ENCODE measurements around the gene SLC35B2. TPM values are rescaled to one million over a fixed set of nuclear protein-coding genes. Genes with fewer than 3 reads are reported as not detected.

Gene SLC35B2
- total and polyA plus RNA-seq, 10 of the 15 experiments (the other 5 are each of a cell fraction or from before 2014, with no cell fraction given): 11.3 to 45.4 (median 33.8) TPM

GRCh38 chr6:44214307-44214706 is 43.0 kb downstream of the SLC35B2 start:
- no peaks in the 10 kb centered on the region for H3K9me3 ChIP-seq (replicated peaks; ENCODE audit: control insufficient read depth, insufficient read depth, low read length)
- H3K4me1 ChIP-seq (ENCODE audit: control insufficient read depth, insufficient read depth, low read length): peaks cover 23% of the 10 kb centered on the region
- ChIA-PET CTCF (interaction anchor here (0.9 to 2.7 kb wide), 3 partner anchors 11 to 42 kb away, joined by 3 to 9 read pairs (median 9); no protein-coding TSS in a partner anchor), SMC1A (ENCODE audit: uncharacterized antibody, unreplicated experiment) (no interaction called here), POLR2A (no interaction called here), RAD21 (ENCODE audit: unreplicated experiment) (no interaction called here)
- no peak overlapping the region for H3K27ac ChIP-seq (ENCODE audit: control insufficient read depth, insufficient read depth)
- BruUV-seq (replicated peaks): no TSS peak
- no peak overlapping the region for H2AFZ ChIP-seq (ENCODE audit: control insufficient read depth, low read depth, low read length)
- intact Hi-C loops (cut with micrococcal nuclease; ENCODE audit: unreplicated experiment) (no loop called here), in situ Hi-C loops (cut with MboI) (no loop called here)
- WGBS (ENCODE audit: insufficient coverage, insufficient replicate concordance, low lambda C conversion rate, missing lambda C conversion rate): 91% methylated on average over 6 of the region's 6 CpGs
- no peaks in the 10 kb centered on the region for H3K36me3 ChIP-seq (ENCODE audit: control insufficient read depth in 2 of 2, insufficient read depth in 2 of 2, low read length in 1 of 2)
- no peak for TF ChIP-seq CHD2 (IDR thresholded peaks at IDR 0.05; ENCODE audit: borderline replicate concordance, low read depth, low read length)
- TF ChIP-seq, protein P1, sequence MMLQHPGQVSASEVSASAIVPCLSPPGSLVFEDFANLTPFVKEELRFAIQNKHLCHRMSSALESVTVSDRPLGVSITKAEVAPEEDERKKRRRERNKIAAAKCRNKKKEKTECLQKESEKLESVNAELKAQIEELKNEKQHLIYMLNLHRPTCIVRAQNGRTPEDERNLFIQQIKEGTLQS (IDR thresholded peaks at IDR 0.05; ENCODE audit: borderline replicate concordance, extremely low read depth, low read depth, low read length): no peak
- TF ChIP-seq SIX5 (IDR thresholded peaks at IDR 0.05; ENCODE audit: low read depth, low read length, severe bottlenecking): no peak
- TF ChIP-seq HSF1 (IDR thresholded peaks at IDR 0.05; ENCODE audit: low read depth, low read length): no peak
- TF ChIP-seq RELA (IDR thresholded peaks at IDR 0.05; ENCODE audit: borderline replicate concordance, partially characterized antibody): no peak
- TF ChIP-seq RCOR1 (conservative IDR thresholded peaks at IDR 0.05; ENCODE audit: low read depth, low read length): no peak
- TF ChIP-seq TCF7 (IDR thresholded peaks at IDR 0.05; ENCODE audit: borderline replicate concordance): no peak
- TF ChIP-seq BCL11A (IDR thresholded peaks at IDR 0.05; ENCODE audit: low read depth, low read length): no peak
- no peak for TF ChIP-seq ZNF274 (IDR thresholded peaks at IDR 0.05; ENCODE audit: insufficient read depth, insufficient read length)
- no peak for TF ChIP-seq EP300 (IDR thresholded peaks at IDR 0.05; ENCODE audit: borderline replicate concordance in 1 of 2, control insufficient read depth in 1 of 2, low read depth in 2 of 2, low read length in 2 of 2)
- no peak for TF ChIP-seq CEBPZ (IDR thresholded peaks at IDR 0.05; ENCODE audit: low read depth, low read length)
- no peak for TF ChIP-seq NBN (IDR thresholded peaks at IDR 0.05)
- TF ChIP-seq IKZF1 (conservative IDR thresholded peaks at IDR 0.05): no peak
- TF ChIP-seq, protein P2, sequence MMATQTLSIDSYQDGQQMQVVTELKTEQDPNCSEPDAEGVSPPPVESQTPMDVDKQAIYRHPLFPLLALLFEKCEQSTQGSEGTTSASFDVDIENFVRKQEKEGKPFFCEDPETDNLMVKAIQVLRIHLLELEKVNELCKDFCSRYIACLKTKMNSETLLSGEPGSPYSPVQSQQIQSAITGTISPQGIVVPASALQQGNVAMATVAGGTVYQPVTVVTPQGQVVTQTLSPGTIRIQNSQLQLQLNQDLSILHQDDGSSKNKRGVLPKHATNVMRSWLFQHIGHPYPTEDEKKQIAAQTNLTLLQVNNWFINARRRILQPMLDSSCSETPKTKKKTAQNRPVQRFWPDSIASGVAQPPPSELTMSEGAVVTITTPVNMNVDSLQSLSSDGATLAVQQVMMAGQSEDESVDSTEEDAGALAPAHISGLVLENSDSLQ (IDR thresholded peaks at IDR 0.05): no peak
- TF ChIP-seq SUZ12 (IDR thresholded peaks at IDR 0.05; ENCODE audit: unreplicated experiment): no peak
- TF ChIP-seq NRF1 (conservative IDR thresholded peaks at IDR 0.05; ENCODE audit: low read depth, low read length): no peak
- no peak for TF ChIP-seq TCF12 (IDR thresholded peaks at IDR 0.05; ENCODE audit: low read depth, low read length)
- no peaks in the 10 kb centered on the region for H3K79me2 ChIP-seq (ENCODE audit: control insufficient read depth, insufficient read depth, low read length)
- no peaks in the 10 kb centered on the region for H3K27me3 ChIP-seq (replicated peaks in 1 of 2; ENCODE audit: control insufficient read depth in 2 of 2, insufficient read depth in 2 of 2, low read length in 1 of 2)
- H4K20me1 ChIP-seq (ENCODE audit: control insufficient read depth, insufficient read depth): no peaks in the 10 kb centered on the region
- DNase-seq (ENCODE audit: low read depth, low spot score) (no peak), ATAC-seq (no peak), FAIRE-seq (no peak)
- no peak overlapping the region for H3K4me3 ChIP-seq
- H3K4me2 ChIP-seq (ENCODE audit: control insufficient read depth, insufficient read depth): no peak overlapping the region
- no peak overlapping the region for H3K9ac ChIP-seq (ENCODE audit: control insufficient read depth, insufficient read depth, low read length)

Data from GM12878 (cell line).